MM.1S (cell line): ENCODE data around the gene ZNF600.
"Not testable (repeated sequence)": the region's sequence is repeated elsewhere in the genome, so short reads cannot be mapped to it uniquely, and the experiment has no call there.

Experiments
- DNase-seq: peaks from one replicate; pipeline ENCODE4 v3.0.0-alpha.2; 2015
- H2AFZ ChIP-seq: fragments of 300-600 bp; sonication (generic); 2 replicates; pipeline ENCODE4 v1.6.0; 2016; ENCODE audit warnings: antibody characterized with exemption, low read length
- H3F3A ChIP-seq: fragments of 300-600 bp; sonication (generic); 2 replicates; pipeline ENCODE4 v1.6.1; 2016; ENCODE audit warnings: mild to moderate bottlenecking, antibody characterized with exemption, low read length, moderate library complexity, mixed read lengths; ENCODE audit not compliant: insufficient read depth
- H3K27ac ChIP-seq: fragments of 300-600 bp; sonication (generic); 2 replicates; pipeline ENCODE4 v1.5.1; 2016; ENCODE audit warnings: mild to moderate bottlenecking, low read length
- H3K27me3 ChIP-seq: fragments of 300-600 bp; sonication (generic); replicated peaks from 2 replicates; pipeline ENCODE4 v1.6.0; 2016; ENCODE audit warnings: low read length; ENCODE audit not compliant: insufficient read depth
- H3K36me3 ChIP-seq: fragments of 300-600 bp; sonication (generic); replicated peaks from 2 replicates; pipeline ENCODE4 v1.6.1; 2016; ENCODE audit warnings: mild to moderate bottlenecking, low read length, mixed read lengths; ENCODE audit not compliant: insufficient read depth
- H3K4me1 ChIP-seq: fragments of 300-600 bp; sonication (generic); 2 replicates; pipeline ENCODE4 v1.6.1; 2016; ENCODE audit warnings: low read length, mixed read lengths
- H3K4me2 ChIP-seq: fragments of 300-600 bp; sonication (generic); 2 replicates; pipeline ENCODE4 v1.6.0; 2016; ENCODE audit warnings: low read depth, low read length
- H3K4me3 ChIP-seq: fragments of 300-600 bp; sonication (generic); 2 replicates; pipeline ENCODE4 v1.5.1; 2016; ENCODE audit warnings: low read length, mixed read lengths
- H3K79me2 ChIP-seq: fragments of 300-600 bp; sonication (generic); 2 replicates; pipeline ENCODE4 v1.6.1; 2016; ENCODE audit warnings: mixed run types, low read length, mixed read lengths
- H3K9ac ChIP-seq: fragments of 300-600 bp; sonication (generic); 2 replicates; pipeline ENCODE4 v1.6.1; 2016; ENCODE audit warnings: low read length, mixed read lengths
- H3K9me2 ChIP-seq: fragments of 300-600 bp; sonication (generic); replicated peaks from 2 replicates; pipeline ENCODE4 v1.6.1; 2016; ENCODE audit warnings: mild to moderate bottlenecking, low read length, mixed read lengths; ENCODE audit not compliant: insufficient read depth
- H3K9me3 ChIP-seq: fragments of 300-600 bp; sonication (generic); replicated peaks from 2 replicates; pipeline ENCODE4 v1.6.1; 2016; ENCODE audit warnings: mild to moderate bottlenecking, low read length, mixed read lengths; ENCODE audit not compliant: insufficient read depth
- H4K20me1 ChIP-seq: fragments of 300-600 bp; sonication (generic); 2 replicates; pipeline ENCODE4 v1.6.1; 2016; ENCODE audit warnings: mild to moderate bottlenecking, low read length, moderate library complexity, mixed read lengths; ENCODE audit not compliant: insufficient read depth
- EZH2 ChIP-seq: fragments of 300-600 bp; sonication (generic); optimal IDR thresholded peaks from 2 replicates; pipeline ENCODE3; 2017; ENCODE audit warnings: low read depth, mild to moderate bottlenecking, antibody characterized with exemption, low read length, mixed read lengths
- EZH2phosphoT487 ChIP-seq: fragments of 300-600 bp; sonication (generic); IDR thresholded peaks from 2 replicates; pipeline ENCODE4 v1.6.1; 2018; ENCODE audit warnings: antibody characterized with exemption, low read length
- TF ChIP-seq, protein P1 (sequence below): fragments of 300-600 bp; sonication (generic); IDR thresholded peaks from 2 replicates; pipeline ENCODE4 v1.5.1; 2016; ENCODE audit warnings: antibody characterized with exemption, low read length, mixed read lengths

The ZNF600 gene

DNA sequence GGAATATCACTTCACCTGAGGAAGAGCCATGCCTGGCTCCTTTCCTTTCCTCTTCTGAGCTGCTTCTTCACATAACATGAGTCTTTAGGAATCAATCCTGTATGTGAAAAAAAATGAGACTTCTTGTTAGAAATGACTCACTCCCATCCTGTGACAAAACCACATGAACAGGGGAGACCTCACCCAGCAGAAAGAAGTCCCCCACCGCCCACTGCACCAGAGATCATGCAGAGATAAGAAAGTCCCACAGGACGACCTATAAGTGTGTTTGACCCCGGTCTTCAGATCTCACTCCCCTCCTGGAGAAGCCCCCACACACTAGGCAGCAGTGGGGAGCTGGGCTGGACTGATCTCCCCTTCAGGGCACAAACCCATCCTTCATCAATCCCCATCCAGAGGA lies 7.8 kb downstream of the ZNF600 start:
- Histone ChIP-seq H3K4me2 (no peak overlapping the region), H3K79me2 (no peaks in the 10 kb centered on the region), H3K4me1 (no peaks in the 10 kb centered on the region), H2AFZ (no peak overlapping the region), H3F3A (no peaks in the 10 kb centered on the region), H3K9me2 (no peaks in the 10 kb centered on the region), H3K9me3 (no peaks in the 10 kb centered on the region), H3K27ac (no peak overlapping the region), H3K9ac (no peak overlapping the region), H3K4me3 (no peak overlapping the region), H3K27me3 (no peaks in the 10 kb centered on the region), H4K20me1 (no peaks in the 10 kb centered on the region), H3K36me3 (no peaks in the 10 kb centered on the region)
- TF ChIP-seq EZH2 = no peak
- no peak for DNase-seq

DNA sequence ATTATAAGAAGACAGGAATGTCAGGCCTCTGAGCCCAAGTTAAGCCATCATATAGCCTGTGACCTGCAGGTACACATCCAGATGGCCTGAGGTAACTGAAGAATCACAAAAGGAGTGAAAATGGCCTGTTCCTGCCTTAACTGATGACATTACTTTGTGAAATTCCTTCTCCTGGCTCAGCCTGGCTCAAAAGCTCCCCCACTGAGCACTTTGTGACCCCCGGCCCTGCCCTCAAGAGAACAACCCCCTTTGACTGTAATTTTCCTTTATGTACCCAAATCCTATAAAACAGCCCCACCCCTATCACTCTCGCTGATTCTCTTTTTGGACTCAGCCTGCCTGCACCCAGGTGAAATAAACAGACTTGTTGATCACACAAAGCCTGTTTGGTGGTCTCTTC lies 30.1 kb downstream of the ZNF600 start:
- not testable (repeated sequence) for H3K27ac ChIP-seq, H3K9me2 ChIP-seq, H3K4me2 ChIP-seq, H3K27me3 ChIP-seq, H3K9ac ChIP-seq, H4K20me1 ChIP-seq, H3K9me3 ChIP-seq, H3K4me3 ChIP-seq, H3K36me3 ChIP-seq, H3F3A ChIP-seq, DNase-seq, H2AFZ ChIP-seq, H3K4me1 ChIP-seq, H3K79me2 ChIP-seq

DNA sequence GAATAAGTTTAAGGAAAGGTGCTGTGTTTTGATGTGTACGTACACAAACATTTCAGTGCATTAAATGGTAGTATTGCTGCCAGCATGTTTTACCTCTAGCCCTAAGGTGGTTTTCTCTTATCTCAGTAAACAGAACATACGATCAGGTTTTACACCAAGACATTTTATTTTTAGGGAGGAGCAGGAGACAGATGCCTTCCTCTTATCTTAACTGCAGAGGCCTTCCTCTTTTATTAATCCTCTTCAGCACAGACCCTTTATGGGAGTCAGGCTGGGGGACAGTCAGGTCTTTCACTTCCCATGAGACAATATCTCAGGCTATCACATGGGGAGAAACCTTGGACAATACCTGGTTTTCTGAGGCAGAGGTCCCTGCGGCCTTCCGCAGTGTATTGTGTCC lies 36.8 kb downstream of the ZNF600 start:
- H3K9me2 ChIP-seq = no peaks in the 10 kb centered on the region
- no peaks in the 10 kb centered on the region for H3K27me3 ChIP-seq
- TF ChIP-seq EZH2 (no peak), EZH2phosphoT487 (no peak)
- TF ChIP-seq, protein P1, sequence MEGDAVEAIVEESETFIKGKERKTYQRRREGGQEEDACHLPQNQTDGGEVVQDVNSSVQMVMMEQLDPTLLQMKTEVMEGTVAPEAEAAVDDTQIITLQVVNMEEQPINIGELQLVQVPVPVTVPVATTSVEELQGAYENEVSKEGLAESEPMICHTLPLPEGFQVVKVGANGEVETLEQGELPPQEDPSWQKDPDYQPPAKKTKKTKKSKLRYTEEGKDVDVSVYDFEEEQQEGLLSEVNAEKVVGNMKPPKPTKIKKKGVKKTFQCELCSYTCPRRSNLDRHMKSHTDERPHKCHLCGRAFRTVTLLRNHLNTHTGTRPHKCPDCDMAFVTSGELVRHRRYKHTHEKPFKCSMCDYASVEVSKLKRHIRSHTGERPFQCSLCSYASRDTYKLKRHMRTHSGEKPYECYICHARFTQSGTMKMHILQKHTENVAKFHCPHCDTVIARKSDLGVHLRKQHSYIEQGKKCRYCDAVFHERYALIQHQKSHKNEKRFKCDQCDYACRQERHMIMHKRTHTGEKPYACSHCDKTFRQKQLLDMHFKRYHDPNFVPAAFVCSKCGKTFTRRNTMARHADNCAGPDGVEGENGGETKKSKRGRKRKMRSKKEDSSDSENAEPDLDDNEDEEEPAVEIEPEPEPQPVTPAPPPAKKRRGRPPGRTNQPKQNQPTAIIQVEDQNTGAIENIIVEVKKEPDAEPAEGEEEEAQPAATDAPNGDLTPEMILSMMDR = no peak
- H3K4me2 ChIP-seq = no peak overlapping the region
- H3K9ac ChIP-seq = no peak overlapping the region
- H2AFZ ChIP-seq = no peak overlapping the region
- H4K20me1 ChIP-seq = no peaks in the 10 kb centered on the region
- H3F3A ChIP-seq = no peaks in the 10 kb centered on the region
- H3K36me3 ChIP-seq = no peaks in the 10 kb centered on the region
- no peak overlapping the region for H3K27ac ChIP-seq
- H3K4me1 ChIP-seq = no peaks in the 10 kb centered on the region
- H3K79me2 ChIP-seq = no peaks in the 10 kb centered on the region
- DNase-seq = no peak
- H3K4me3 ChIP-seq = no peak overlapping the region
- no peaks in the 10 kb centered on the region for H3K9me3 ChIP-seq

DNA sequence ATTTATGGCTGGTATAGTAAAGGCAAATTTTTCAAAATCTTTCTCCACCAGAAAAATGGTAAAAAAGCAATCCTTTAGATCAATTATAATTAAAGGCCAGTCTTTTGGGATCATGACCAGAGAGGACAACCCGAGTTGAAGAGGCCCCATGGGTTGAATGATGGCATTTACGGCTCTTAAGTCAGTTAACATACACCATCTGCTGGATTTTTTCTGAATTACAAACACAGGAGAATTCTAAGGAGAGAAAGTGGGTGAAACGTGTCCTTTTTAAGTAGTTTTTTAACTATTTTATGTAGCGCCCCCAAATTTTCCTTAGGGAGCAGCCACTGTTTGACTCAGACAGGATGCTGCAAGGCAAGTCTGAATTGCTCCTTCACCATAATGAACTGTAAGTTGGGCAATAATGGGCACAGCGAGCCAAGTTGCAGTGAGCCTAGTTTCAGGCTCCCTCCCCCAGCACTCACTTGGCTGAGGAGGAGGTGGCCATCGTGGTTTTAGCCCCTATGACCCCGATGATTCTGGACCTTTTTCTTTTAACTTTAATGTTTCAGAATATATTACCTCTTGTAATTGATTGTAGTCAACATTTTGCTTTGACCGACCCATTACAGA lies 38.1 kb downstream of the ZNF600 start:
- H3K4me3 ChIP-seq = no peak overlapping the region
- DNase-seq = no peak

DNA sequence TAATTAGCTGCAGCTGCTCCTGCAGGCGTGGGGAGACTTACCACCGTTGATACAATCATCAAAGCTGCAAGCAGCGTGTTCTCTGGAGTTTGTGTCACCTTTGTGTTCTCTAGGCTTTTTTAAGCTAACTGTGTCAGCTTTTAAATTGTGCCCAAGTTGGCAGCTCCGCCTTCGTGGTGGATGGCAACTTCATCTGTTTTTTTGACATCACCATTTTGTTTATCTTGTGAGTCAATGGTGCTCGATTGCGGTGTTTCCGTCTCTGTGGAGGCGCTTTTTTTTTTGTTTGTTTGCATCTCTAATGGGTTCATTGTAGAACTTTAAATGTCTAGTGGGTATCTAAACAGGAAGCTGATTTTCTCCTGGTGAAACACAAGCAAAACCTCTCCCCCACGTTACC lies 40.7 kb downstream of the ZNF600 start:
- not testable (repeated sequence) for H3K4me3 ChIP-seq, H2AFZ ChIP-seq, H3K4me1 ChIP-seq, H4K20me1 ChIP-seq, H3K9ac ChIP-seq, H3K9me2 ChIP-seq, H3K79me2 ChIP-seq, DNase-seq, H3K36me3 ChIP-seq, H3K4me2 ChIP-seq, H3K27ac ChIP-seq, H3F3A ChIP-seq, H3K9me3 ChIP-seq, H3K27me3 ChIP-seq

More for the DNA sequence above, 38.1 kb downstream of the ZNF600 start:
- Histone ChIP-seq H3K27ac (no peak overlapping the region), H3K9me2 (no peaks in the 10 kb centered on the region), H3K9me3 (no peaks in the 10 kb centered on the region), H3K9ac (no peak overlapping the region), H3K27me3 (no peaks in the 10 kb centered on the region), H4K20me1 (no peaks in the 10 kb centered on the region), H3K4me1 (no peaks in the 10 kb centered on the region), H2AFZ (no peak overlapping the region), H3K4me2 (no peak overlapping the region), H3K36me3 (no peaks in the 10 kb centered on the region), H3K79me2 (no peaks in the 10 kb centered on the region), H3F3A (no peaks in the 10 kb centered on the region)
- TF ChIP-seq EZH2phosphoT487 = no peak
- TF ChIP-seq, protein P1 = peak; percentile 15; the same call in 1 of the 2 replicates
